HG03439 (cell line): ENCODE data around the gene MPL.

Experiments used
- ATAC-seq: cut with Tn5 transposase; IDR thresholded peaks from one replicate; pipeline ENCODE4 v1.9.1; 2021; ENCODE audit warnings: mild to moderate bottlenecking, moderate library complexity; ENCODE audit not compliant: unreplicated experiment

Gene MPL

GRCh38 chr1:43337588-43337987 lies at the start of gene MPL:
MPL (plus strand) TSS chr1:43337818; CDS start chr1:43337849, 31 bp downstream.
- ATAC-seq: no peak

- no peak for ATAC-seq
Observed at GRCh38 chr1:43288058-43288784, 49.4 kb upstream of the MPL start.

GRCh38 chr1:43288785-43289706 lies 48.6 kb upstream of the MPL start:
- no peak for ATAC-seq

DNA sequence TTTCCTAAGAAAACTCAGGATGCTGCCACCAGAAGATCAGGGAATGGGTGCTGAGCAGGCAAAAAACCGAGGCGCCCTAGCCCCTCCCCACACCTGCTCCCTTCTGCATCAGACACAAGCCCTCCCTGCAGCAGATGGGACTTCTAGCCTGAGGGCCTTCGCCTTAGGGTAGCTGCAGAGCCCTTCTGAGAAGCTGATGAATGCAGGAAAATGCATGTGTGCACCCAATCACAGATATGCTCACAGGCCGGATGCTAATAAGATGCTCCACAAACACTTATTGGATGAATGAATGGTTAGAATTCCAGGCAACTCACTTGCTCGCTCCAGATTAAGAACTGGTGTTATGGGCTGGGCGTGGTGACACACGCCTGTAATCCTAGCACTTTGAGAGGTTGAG lies 45.4 kb upstream of the MPL start:
- no peak for ATAC-seq

- no peak for ATAC-seq
Observed at GRCh38 chr1:43292679-43293078, 44.9 kb upstream of the MPL start.

DNA sequence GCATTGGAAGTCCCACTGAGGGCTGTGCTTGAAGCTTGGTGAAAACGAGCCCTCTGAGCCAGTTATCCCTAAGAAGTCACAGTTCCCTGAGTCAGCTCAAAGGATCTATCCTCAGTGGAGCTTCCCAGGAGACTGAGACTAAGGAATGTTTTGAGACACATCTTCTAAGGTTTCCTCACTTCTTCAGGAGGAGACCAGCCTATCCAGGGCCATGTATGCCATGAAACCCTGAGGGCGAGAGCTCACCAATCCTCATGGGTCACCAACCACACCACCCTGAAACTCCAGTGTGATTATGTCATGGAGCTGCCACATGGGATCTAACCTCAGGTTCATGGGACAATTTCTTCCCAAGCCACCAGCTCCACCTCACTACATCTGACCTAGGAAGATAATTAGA lies 44.4 kb upstream of the MPL start:
- ATAC-seq: no peak

DNA sequence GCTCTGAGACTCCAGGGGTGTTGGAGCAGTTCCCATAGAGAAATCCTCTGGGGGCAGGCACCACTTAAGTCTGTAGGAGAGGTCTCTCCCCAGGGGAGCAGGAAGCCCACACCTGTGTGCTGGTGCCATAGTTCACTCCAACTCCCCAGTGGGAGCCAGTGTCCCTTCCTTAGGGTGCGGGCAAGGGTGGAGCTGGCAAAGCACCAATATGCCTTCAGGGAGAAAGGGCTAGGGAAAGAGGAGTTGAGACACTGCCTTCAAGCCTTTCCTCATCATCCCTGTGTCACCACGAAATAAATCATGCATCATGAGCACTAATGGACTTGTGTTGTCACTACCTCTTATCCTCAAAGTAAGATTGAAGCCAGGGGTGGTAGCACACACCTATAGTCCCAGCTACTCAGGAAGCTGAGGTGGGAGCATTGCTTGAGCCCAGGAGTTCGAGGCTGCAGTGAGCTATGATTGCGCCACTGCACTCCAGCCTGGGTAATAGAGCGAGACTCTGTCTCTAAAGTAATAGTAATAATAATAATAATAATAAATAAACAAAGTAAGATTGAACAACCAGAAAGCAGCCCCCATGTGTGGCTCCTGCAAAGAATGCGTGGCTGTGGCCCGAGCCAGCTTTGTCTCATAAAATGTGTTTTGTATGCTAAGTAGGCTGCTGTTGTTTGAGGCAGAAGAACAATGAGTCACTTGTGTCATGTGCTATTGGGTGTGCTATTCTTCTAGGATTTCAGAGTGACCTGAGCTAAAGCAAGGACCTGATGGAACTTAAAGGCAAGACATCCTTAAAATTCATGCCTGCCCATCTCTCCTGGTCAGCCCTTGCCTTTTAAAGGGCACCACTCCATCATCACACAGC lies 43.5 kb upstream of the MPL start:
- ATAC-seq: no peak

GRCh38 chr1:43294761-43295160 lies 42.9 kb upstream of the MPL start:
- no peak for ATAC-seq

GRCh38 chr1:43296207-43296606 lies 41.4 kb upstream of the MPL start:
- no peak for ATAC-seq

DNA sequence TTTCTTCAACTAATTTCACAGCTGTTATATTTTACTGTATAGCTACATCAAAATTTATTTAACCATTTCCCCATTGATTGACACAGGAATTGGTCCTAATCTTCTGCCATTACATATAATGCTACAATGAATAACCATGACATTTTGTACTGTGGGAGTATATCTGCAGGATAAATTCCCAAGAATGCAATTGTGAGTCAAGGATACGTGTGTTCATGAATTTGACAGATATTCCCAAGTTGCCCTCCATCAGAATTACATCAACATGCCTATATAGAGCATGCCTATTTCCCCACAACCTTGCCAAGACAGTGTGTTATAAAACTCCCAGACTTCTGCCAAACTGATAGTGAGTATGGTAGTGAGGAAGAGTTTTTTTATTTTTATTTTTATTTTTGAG lies 39.6 kb upstream of the MPL start:
- ATAC-seq: no peak

- ATAC-seq: no peak
Observed at GRCh38 chr1:43299101-43299500, 38.5 kb upstream of the MPL start.

DNA sequence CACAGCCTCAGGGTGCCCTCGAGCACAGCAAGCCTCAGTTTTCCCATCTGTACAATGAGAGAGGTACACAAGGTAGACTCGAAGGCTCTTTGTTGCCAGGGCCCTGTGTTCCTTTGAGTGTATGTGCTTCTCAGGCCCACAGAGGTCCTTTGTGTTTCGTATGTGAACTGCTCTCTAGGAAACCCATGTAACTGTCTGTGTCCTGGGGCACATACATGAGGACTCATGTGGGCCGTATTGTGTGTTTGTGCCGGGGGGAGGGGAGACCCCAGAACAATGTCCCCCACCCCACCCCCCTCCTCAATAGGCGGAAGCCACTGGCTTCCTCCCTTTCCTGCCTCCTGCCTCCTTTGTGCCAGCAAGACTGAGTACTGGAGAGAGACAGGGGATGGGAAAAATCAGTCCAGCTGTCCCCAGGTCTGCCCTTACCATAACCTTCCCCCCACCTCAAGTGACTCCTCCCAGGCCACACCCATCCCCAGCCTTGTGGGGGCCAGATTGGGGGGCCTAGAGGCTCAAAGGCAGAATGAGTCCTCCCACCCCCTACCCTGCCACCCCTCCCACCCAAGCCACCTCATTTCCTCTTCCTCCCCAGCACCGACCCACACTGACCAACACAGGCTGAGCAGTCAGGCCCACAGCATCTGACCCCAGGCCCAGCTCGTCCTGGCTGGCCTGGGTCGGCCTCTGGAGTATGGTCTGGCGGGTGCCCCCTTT lies 37.1 kb upstream of the MPL start, which contains the start of gene TIE1:
Gene TIE1, plus strand, starts transcription at position 605 of the 717 bp plus-strand sequence. Its CDS starts 90 bp downstream, at position 695.
- ATAC-seq: no peak

DNA sequence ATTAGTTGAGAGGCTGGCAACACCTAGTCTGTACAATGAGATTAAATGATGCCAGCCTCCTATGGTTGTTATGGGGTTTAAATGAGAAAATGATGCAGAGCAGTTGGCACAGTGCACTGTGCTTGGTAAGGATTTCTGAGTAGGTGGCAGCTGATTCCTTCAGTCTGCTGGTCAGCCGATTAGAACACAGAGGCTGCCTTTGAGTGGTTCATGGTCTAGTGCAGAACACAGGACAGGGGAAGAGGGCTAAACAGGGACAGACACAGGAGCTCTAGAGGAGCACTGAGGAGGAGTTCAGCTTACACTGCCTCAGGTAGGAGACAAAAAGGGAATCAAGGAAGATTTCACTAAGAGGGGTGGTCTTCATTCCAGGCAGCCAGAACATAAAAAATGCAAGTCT lies 35.4 kb upstream of the MPL start:
- no peak for ATAC-seq

DNA sequence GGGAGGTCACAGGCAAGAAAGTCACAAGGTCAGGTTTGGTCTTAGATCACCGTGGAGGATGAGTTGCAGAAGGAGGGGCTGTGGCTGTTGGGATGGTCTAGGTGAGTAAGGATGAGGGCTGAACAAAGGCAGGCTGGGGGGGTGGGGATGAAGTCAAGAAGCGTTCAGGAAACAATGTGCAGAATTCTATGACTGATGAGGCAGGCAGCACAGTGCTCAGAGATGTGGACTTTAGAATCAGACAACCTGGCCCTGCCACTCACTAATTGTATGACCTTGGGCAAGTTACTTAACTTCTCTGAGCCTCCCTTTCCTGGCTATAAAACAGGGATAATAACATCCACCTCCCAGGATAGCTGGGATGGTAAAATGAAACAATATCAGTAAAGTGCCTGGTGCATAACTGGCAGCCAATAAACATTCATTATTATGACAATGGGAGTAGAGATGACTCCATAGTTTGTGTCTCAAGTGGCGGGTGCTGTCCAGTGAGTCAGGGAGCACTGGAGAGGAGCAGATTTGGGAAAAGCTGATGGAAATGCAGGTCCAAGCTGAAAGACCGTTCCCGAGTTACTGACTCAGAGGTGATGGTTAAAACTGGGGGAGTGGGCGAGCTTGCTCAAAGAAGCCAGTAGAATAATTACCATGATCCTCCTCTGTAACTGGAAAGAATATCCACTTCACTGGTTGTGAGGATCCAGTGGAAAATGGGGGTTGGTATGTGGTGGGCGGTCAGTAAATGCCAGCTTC lies 34.7 kb upstream of the MPL start:
- ATAC-seq: no peak

- ATAC-seq: no peak
Observed at GRCh38 chr1:43303471-43304313, 33.9 kb upstream of the MPL start.

GRCh38 chr1:43304314-43304681 lies 33.3 kb upstream of the MPL start:
- ATAC-seq: no peak

DNA sequence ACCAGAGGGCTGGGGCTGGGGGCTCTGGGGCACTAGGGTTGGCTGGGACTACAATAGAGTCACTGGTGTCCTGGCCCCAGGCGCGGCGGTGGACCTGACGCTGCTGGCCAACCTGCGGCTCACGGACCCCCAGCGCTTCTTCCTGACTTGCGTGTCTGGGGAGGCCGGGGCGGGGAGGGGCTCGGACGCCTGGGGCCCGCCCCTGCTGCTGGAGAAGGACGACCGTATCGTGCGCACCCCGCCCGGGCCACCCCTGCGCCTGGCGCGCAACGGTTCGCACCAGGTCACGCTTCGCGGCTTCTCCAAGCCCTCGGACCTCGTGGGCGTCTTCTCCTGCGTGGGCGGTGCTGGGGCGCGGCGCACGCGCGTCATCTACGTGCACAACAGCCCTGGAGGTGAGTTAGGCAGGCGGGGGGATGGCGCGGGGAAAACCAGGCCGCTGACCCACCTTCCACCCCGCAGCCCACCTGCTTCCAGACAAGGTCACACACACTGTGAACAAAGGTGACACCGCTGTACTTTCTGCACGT lies 32.8 kb upstream of the MPL start:
- ATAC-seq: no peak

DNA sequence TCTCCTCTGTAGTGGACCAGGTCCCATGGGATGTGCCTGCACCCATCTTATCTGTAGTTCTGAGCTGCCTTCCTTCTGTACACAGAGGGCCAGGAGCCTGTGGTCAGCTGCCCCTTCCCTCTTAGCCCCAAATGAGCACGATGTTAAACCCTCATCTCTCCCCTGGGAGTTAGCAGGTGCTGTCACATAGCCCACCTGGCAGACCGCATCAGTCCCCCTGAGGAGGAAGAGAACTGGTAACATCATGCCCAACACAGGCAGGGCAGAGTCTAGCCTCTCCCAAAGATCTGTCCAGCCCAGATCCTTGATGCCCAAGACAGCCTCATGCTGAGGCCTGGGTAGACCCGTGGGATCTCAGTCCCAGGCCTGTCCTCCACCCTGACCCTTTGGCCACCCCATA lies 32.2 kb upstream of the MPL start:
- no peak for ATAC-seq
